Superior temporal gyrus (tissue), 1 donor: ENCODE measurements around the gene RANBP6.
A peak's percentile ranks its signal among the peaks of the same experiment; 100 is the strongest.
"Not testable (repeated sequence)": the region's sequence is repeated elsewhere in the genome, so short reads cannot be mapped to it uniquely, and the experiment has no call there.

Experiments used
- DNase-seq: peaks from one replicate; pipeline ENCODE4 v3.0.0-alpha.2; 2016; ENCODE audit errors: extremely low spot score

Gene RANBP6

GRCh38 chr9:6015278-6016157 lies at the start of gene RANBP6:
Gene RANBP6, minus strand, starts transcription at chr9:6015624. Its CDS starts 17 bp downstream, at chr9:6015607.
- peak; percentile 92 for DNase-seq

- DNase-seq: not testable (repeated sequence)
Observed at GRCh38 chr9:6063146-6063545, 47.7 kb upstream of the RANBP6 start.

- no peak for DNase-seq
Observed at GRCh38 chr9:6055666-6056065, 40.2 kb upstream of the RANBP6 start.

- peak; percentile 84 for DNase-seq
Observed at GRCh38 chr9:6055216-6055615, 39.8 kb upstream of the RANBP6 start.

GRCh38 chr9:6054280-6055099 lies 39.1 kb upstream of the RANBP6 start:
- DNase-seq: peak; percentile 86

- no peak for DNase-seq
Observed at GRCh38 chr9:6052293-6052919, 37.0 kb upstream of the RANBP6 start.

- no peak for DNase-seq
Observed at GRCh38 chr9:6051511-6051950, 36.1 kb upstream of the RANBP6 start.

GRCh38 chr9:6049798-6050197 lies 34.4 kb upstream of the RANBP6 start:
- DNase-seq: no peak

- no peak for DNase-seq
Observed at GRCh38 chr9:6048039-6048438, 32.6 kb upstream of the RANBP6 start.

GRCh38 chr9:6047020-6047419 lies 31.6 kb upstream of the RANBP6 start:
- DNase-seq: no peak

GRCh38 chr9:6045364-6045763 lies 29.9 kb upstream of the RANBP6 start:
- DNase-seq: no peak

GRCh38 chr9:6040077-6040476 lies 24.7 kb upstream of the RANBP6 start:
- DNase-seq: no peak

- no peak for DNase-seq
Observed at GRCh38 chr9:6036391-6036790, 21.0 kb upstream of the RANBP6 start.

- DNase-seq: no peak
Observed at GRCh38 chr9:6034954-6035353, 19.5 kb upstream of the RANBP6 start.

- no peak for DNase-seq
Observed at GRCh38 chr9:6029604-6030274, 14.3 kb upstream of the RANBP6 start.

GRCh38 chr9:6024035-6024554 lies 8.7 kb upstream of the RANBP6 start:
- DNase-seq: no peak

- DNase-seq: not testable (repeated sequence)
Observed at GRCh38 chr9:6016975-6017374, 1.6 kb upstream of the RANBP6 start.

GRCh38 chr9:6014670-6015270 lies 654 bp downstream of the RANBP6 start:
- DNase-seq: no peak

- peak; percentile 99 for DNase-seq
Observed at GRCh38 chr9:6008169-6008979, 7.0 kb downstream of the RANBP6 start.

- peak; percentile 54 for DNase-seq
Observed at GRCh38 chr9:6007770-6008168, 7.7 kb downstream of the RANBP6 start.
